Rectal smooth muscle tissue (tissue), 1 donor: ENCODE data around the gene CHI3L1.

Source experiments
- H3K27ac ChIP-seq: one replicate; pipeline ENCODE4 v1.7.0; 2013; ENCODE audit warnings: low read depth, low read length, inconsistent platforms
- H3K27me3 ChIP-seq: one replicate; pipeline ENCODE4 v1.7.0; 2013; ENCODE audit warnings: low read length; ENCODE audit not compliant: control insufficient read depth, insufficient read depth
- H3K36me3 ChIP-seq: one replicate; pipeline ENCODE4 v1.7.0; 2013; ENCODE audit warnings: low read length; ENCODE audit not compliant: control insufficient read depth, insufficient read depth
- H3K4me1 ChIP-seq: one replicate; pipeline ENCODE4 v1.7.0; 2013; ENCODE audit warnings: low read length; ENCODE audit not compliant: control insufficient read depth, insufficient read depth
- H3K4me3 ChIP-seq: one replicate; pipeline ENCODE4 v1.7.0; 2013; ENCODE audit warnings: low read length
- H3K9ac ChIP-seq: one replicate; pipeline ENCODE4 v1.7.0; 2013; ENCODE audit warnings: low read length

CHI3L1 gene

DNA sequence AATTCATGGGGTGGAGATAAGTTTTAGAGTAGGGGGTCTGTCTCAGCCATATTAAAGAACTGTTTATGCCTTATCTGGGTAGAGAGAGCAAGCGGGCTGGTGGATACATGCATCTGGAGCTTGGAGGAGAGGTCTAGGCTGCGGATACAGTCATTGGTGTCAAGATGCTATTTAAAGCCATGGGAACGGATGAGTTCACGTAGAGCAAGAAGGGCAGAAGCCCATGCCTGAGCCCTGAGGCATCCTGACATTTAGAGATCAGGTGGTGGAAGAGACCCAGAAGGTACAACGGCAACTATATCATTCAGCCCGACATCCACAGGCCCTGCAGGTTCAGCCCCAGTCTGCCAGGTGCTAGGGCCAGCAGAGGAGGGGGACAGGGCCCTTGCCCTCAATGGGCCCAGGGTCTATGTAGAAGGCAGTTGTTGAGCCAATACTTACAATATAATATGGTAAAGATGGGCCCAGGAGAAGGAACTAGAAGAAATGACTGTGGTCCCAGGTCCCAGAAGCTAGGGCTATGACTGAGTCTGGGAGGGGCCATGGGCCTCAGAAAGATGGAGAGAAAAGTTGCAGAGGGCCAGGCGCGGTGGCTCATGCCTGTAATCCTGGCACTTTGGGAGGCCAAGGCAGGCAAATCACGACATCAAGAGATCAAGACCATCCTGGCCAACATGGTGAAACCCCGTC is 15.2 kb upstream of the CHI3L1 start:
- Histone ChIP-seq H3K36me3 (no peaks in the 10 kb centered on the region), H3K9ac (no peak overlapping the region), H3K4me1 (no peaks in the 10 kb centered on the region), H3K27ac (no peak overlapping the region), H3K27me3 (no peaks in the 10 kb centered on the region), H3K4me3 (no peak overlapping the region)

DNA sequence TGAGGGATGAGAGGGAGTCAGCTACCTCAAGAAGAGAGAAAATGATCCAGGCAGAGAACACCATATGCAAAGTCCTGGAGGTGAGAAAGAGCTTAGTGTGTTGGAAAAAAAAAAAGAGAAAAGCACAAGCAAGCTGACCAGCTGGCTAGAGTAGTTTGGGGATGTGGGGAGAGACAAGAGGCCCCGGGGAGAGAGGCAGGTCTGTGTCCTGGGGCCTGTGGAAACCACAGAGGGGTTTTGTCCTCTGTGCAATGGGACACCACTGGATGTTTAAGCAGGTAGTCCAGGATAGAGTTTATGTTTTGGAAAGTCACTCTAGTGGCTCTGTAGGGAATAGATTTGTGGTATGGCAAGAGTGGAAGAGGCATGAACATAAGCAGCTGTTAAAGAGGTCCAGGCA is 14.4 kb upstream of the CHI3L1 start:
- no peak overlapping the region for H3K9ac ChIP-seq
- no peaks in the 10 kb centered on the region for H3K27me3 ChIP-seq
- no peak overlapping the region for H3K4me3 ChIP-seq
- no peak overlapping the region for H3K27ac ChIP-seq
- H3K4me1 ChIP-seq: no peaks in the 10 kb centered on the region
- H3K36me3 ChIP-seq: no peaks in the 10 kb centered on the region

DNA sequence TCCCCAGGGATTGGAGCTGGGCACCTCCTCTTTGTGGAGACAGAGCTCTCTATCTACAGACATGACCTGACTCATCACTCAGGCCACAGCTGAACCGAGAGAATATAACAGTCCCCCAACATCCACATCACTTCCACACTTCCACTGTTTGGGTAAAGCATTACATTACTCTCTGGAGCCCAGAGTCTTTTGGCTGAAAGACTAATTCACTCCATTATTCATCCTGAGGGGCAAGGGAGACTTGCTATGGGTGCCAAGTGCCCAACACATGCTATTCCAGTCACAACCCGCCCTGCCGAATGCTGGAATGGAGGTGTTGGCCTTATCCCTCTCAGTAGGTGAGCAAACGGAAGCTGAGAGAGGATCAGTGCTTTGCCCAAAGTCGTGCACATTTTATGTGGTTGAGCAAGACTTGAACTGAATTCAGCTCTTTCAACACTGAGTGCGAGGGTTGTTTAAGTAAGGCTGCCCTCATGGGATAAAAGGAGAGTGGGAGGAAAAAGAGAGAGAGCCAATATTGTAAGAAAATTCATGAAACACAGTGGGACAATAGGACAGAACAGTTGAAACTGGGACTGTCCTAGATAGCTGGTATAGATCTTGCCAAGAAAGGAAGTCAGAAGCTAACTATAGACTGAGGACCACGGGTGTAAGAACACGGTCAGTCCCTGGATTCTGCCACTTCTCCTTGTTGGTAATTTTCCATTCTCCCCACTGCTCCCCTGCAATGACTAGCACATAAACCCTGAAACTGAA is 13.5 kb upstream of the CHI3L1 start:
- Histone ChIP-seq H3K27me3 (no peaks in the 10 kb centered on the region), H3K27ac (no peak overlapping the region), H3K4me3 (no peak overlapping the region)

DNA sequence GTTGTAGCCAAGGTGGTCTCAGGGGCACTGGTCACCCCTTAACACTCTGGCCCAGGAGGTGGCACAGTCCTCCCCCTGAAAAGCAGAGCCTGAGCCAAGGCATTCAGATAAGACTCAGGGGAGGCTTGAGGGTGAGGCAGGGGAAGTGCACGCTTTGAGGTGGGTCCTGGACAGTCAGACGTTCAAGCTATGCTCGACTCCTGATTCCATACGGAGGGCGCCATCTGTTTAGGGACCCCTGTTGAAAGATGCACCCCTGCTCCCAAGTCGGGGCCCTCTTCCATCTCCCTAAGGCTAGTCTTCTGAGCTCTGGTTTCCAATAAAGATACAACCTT is 12.9 kb upstream of the CHI3L1 start:
- no peaks in the 10 kb centered on the region for H3K36me3 ChIP-seq
- no peaks in the 10 kb centered on the region for H3K4me1 ChIP-seq
- no peak overlapping the region for H3K27ac ChIP-seq
- H3K27me3 ChIP-seq: no peaks in the 10 kb centered on the region
- no peak overlapping the region for H3K9ac ChIP-seq
- H3K4me3 ChIP-seq: no peak overlapping the region

More for the DNA sequence above, 13.5 kb upstream of the CHI3L1 start:
- H3K9ac ChIP-seq: no peak overlapping the region
- no peaks in the 10 kb centered on the region for H3K4me1 ChIP-seq
- H3K36me3 ChIP-seq: no peaks in the 10 kb centered on the region

DNA sequence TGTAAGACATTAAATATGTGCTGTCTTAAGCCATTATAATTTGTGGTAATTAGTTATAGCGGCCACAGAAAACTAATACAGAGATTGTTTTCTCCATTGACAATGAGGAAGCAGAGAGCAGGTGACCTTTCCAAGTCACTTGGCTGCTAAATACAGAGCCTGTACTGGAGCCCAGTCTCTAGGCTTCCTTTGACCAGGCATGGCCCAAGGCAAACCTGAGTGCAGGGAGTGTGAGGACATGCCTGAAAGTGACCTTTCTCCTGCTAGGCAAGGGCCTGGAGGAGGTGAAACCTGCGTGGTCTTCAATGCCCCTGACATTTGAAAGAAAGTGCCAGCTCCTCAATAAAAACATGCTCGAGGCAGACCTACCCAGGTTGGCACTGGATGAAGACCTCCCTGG is 12.5 kb upstream of the CHI3L1 start:
- Histone ChIP-seq H3K9ac (no peak overlapping the region), H3K4me1 (no peaks in the 10 kb centered on the region), H3K36me3 (no peaks in the 10 kb centered on the region), H3K4me3 (no peak overlapping the region), H3K27me3 (no peaks in the 10 kb centered on the region), H3K27ac (no peak overlapping the region)

DNA sequence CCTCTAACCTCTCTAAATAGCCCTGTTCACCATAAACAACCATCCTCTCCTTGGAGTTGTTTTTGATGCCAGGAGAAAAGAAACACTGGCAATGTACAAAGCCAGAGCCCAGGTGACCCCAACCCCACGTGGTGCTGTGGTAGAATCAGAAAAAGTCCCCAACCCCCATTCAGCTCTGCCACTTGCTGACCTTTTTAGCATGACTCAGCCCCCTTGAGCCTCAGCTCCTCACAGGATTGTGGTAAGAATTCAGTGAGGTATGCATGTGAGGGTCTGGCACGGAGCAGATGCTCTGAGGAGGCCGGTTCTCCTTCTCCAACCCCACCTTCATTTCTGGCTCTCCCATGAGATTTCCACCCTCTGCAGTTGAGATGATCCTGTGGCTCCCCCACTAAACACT is 11.1 kb upstream of the CHI3L1 start:
- H3K27ac ChIP-seq: no peak overlapping the region
- no peaks in the 10 kb centered on the region for H3K27me3 ChIP-seq
- no peak overlapping the region for H3K4me3 ChIP-seq
- H3K36me3 ChIP-seq: no peaks in the 10 kb centered on the region
- H3K9ac ChIP-seq: no peak overlapping the region
- no peaks in the 10 kb centered on the region for H3K4me1 ChIP-seq

DNA sequence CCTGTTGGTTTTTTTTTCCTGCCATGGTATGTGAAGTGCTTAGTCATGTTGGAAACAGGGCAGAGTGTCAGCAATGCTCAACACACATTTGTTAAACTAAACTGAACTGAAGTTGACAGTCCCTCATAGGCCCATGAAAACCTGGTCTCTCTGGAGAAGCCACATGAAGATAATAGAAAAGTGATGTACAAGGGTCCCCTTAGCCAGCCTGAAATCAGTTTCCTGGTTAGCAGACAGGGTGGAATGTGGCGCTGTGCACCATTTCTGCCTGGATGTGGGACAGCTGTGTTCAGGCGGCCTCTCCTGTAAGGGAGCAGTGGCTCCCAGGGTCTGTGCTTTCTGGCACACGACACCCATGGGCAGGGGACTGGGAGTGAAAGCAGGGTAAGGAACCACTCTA is 9.9 kb upstream of the CHI3L1 start:
- Histone ChIP-seq H3K4me3 (no peak overlapping the region), H3K27me3 (no peaks in the 10 kb centered on the region), H3K4me1 (no peaks in the 10 kb centered on the region), H3K9ac (no peak overlapping the region), H3K36me3 (no peaks in the 10 kb centered on the region), H3K27ac (no peak overlapping the region)

DNA sequence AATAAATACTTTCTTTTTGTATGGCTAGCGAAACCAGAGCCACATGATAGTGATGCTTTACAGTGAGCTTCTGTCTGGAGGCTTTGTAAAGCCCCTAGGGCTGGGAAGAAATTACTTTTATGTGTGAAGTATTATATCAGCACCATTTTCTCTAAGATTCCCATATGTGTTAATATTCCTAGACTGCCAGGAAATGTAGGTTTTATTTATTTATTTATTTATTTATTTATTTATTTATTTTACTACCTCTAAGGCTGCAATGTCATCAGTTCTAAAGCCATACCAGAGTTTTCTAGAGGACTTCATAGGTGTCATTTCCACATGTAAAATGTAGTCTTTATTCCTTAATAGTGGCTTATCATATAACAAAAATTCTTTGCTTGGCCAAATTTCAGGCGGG is 4.4 kb upstream of the CHI3L1 start:
- Histone ChIP-seq H3K4me3 (no peak overlapping the region), H3K36me3 (no peaks in the 10 kb centered on the region), H3K9ac (no peak overlapping the region), H3K27ac (no peak overlapping the region), H3K27me3 (no peaks in the 10 kb centered on the region), H3K4me1 (no peaks in the 10 kb centered on the region)

DNA sequence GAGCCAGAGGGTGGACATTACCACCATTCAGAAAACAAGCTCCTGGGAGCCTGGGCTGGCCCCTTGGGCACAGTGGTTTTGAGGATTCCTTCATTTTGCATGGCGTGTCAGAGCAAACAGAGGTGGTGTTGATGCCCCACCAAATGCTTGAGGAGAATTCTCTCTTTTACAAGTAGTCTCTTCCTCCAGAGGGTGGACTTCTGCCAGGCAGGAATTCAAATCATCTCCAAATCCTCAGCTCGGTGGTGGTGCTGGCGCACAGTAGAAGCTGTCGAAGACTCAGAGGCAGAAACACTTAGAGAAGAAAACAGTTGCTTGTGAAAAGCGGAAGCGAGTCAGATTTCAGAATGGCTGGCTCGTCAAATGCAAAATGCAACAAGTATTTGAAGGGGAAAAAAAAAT is 3.4 kb upstream of the CHI3L1 start:
- Histone ChIP-seq H3K4me3 (no peak overlapping the region), H3K27me3 (no peaks in the 10 kb centered on the region), H3K9ac (no peak overlapping the region), H3K4me1 (no peaks in the 10 kb centered on the region), H3K36me3 (no peaks in the 10 kb centered on the region), H3K27ac (no peak overlapping the region)

DNA sequence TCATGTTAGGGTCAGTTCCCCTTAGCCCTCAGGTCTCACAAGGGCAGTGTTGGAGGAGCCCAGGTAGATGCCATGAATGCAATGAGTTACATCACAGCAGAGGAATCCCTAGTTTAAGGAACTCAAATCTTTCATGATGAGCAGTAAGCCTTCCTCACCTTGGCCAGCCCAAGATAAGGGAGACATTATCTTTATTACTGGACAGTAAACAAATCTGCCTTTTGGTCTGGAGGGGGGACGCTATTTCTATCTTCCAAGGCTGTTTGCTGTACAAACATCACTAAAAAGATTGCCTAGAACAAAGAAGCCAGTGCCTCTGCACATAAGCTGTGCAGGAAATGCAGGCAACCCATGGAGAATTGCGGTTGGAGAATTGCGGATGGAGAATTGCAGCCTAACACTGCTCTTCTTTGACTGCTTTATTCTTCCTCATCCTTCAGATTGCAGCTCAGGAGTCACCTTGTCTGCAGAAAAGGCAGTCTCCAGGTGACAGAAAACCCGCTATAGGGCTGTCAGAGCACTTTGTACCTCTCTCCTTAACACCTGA is 2.3 kb upstream of the CHI3L1 start:
- no peaks in the 10 kb centered on the region for H3K27me3 ChIP-seq
- no peak overlapping the region for H3K4me3 ChIP-seq
- H3K4me1 ChIP-seq: no peaks in the 10 kb centered on the region
- no peak overlapping the region for H3K27ac ChIP-seq
- H3K9ac ChIP-seq: no peak overlapping the region
- no peaks in the 10 kb centered on the region for H3K36me3 ChIP-seq

DNA sequence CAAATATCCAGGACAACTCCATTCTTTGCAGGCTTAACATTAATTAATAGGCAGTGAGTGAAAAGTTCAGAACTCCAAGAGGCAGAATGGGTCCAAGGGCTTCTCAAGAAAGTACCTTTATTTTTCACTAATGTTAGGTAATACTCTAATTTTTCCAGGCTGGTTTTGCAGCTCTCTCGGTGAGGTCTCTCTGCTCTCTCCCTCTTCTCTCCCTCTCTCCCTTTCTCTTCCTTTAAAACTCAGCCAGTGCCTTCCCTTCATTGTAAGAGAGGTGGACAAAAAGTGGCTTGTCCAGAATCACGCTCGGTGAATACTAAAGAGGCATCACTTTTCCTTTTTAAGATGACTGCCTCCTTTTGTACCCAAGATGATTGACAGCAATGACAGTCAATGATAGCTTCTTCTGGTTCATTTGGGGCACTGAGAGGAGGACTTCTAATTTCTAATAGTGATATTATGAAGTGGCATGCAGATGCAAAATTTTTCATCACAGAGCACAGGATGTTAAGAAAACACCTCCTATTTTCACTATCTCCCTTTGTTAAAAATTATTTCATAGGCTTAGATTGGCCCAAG is 1.3 kb upstream of the CHI3L1 start:
- no peak overlapping the region for H3K27ac ChIP-seq
- H3K9ac ChIP-seq: no peak overlapping the region
- no peak overlapping the region for H3K4me3 ChIP-seq
- no peaks in the 10 kb centered on the region for H3K27me3 ChIP-seq
- H3K36me3 ChIP-seq: no peaks in the 10 kb centered on the region
- no peaks in the 10 kb centered on the region for H3K4me1 ChIP-seq

DNA sequence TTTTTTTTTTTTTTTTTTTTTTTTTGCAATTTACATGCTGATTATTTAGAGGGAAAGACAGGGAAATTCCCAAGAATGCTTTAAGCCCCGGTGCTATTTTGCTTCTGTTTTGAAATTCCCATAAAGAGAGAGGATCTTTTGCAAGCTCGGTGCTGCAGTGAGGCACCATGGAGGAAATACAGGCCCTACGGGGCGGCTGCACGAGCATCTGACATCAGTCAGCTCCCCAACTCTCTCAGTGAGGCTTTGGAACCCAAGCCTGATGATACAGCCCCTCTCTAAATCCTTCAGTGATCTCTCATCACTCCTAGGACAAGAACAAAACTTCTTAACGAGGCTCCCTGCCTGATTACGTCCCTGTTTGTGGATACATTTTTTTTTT is 791 bp upstream of the CHI3L1 start:
- H3K4me3 ChIP-seq: no peak overlapping the region
- no peaks in the 10 kb centered on the region for H3K36me3 ChIP-seq
- no peak overlapping the region for H3K9ac ChIP-seq
- H3K4me1 ChIP-seq: no peaks in the 10 kb centered on the region
- no peaks in the 10 kb centered on the region for H3K27me3 ChIP-seq
- H3K27ac ChIP-seq: no peak overlapping the region

DNA sequence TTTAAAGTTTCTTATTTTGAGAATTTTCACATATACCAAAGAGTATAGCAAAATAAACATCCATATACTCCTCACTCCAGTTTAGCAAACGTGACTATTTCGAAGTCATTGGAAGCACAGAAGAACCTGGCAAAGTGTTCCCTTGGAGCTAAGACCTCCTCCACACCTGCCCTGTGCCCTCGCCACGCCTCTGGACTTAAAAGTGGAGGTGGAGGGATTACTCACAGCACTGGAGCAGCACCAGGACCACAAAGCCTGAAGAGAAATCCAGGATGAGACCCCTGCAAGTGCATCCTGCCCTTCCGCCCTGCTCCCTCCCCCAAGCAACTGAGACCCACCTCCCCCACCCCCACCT is 436 bp downstream of the CHI3L1 start:
- no peaks in the 10 kb centered on the region for H3K27me3 ChIP-seq
- no peak overlapping the region for H3K27ac ChIP-seq
- no peak overlapping the region for H3K9ac ChIP-seq
- no peak overlapping the region for H3K4me3 ChIP-seq
- H3K36me3 ChIP-seq: no peaks in the 10 kb centered on the region
- no peaks in the 10 kb centered on the region for H3K4me1 ChIP-seq
